CMK (cell line): Measurements from ENCODE around the gene ZNF701.
"Not testable (repeated sequence)": the region's sequence is repeated elsewhere in the genome, so short reads cannot be mapped to it uniquely, and the experiment has no call there.

Source experiments
- DNase-seq: peaks from one replicate; pipeline ENCODE4 v3.0.0-alpha.2; 2010; ENCODE audit warnings: low read depth

Gene ZNF701

DNA sequence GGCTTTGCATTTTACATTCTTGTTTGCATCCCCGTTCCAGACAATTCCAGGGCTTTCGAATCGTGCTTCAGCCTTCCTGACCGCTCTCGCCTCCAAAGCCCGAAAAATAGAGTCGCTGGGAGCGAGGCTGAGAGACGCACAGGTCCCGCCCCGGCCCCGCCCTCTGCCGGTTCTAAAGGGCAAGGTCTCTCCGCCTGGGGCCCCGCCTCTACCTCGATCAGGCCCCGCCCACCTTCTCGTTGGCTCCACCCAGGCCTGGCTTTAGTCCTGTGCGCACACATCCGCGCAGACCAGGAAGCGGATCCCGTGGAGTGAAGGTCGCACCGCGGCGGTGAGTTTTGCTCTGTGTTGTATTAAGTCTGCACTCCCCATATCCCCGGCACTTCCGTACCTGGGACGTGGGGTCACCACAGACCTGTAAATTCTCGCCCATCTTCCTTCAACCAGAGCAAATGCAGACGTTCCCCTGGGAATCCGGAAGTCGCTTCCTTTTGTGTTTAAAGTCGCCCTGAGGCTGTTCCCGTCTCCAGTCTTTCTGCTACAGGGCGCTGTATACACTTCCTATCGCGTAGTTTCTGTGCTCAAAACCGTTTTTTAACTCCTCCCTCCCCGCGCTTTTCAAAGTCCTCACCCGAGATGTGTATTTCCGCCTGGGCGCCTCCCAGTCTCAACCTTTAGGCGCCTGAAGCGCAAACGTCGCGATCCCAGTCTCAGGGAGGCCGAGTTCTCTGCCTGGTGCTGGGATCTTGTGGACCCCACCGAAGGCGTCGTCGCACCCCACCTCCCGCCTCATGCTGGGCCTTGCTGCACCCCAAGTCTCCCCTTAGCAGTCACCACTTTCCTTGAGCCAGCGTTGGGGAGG is at the start of gene ZNF701:
TSS of gene ZNF701 (plus strand) at position 288 of the 862 bp plus-strand sequence. CDS start 3,861 bp downstream, outside the sequence.
- peak; percentile 88 for DNase-seq

DNA sequence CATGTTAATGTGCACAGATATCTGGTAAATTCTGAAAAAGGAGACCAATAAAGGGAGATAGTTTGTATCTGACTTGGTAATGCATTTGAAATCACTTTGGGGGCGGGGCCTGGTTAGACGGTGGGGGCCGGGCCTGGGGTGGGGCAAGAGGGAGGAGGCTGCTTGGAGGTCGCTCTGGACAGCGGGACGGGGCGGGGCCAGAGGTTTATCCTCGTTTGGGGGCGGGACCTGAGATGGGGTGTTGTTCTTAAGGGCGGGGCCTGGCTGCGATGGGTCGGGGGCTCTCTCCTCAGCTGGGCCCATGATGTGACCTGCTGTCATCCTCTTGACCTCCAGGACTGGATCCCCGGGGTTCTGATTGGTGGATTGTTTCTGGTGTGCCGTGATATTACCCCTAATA is 47.5 kb upstream of the ZNF701 start:
- DNase-seq, result no peak

GRCh38 chr19:52524086-52524485 is 46.0 kb upstream of the ZNF701 start:
- no peak for DNase-seq

- peak; percentile 95 for DNase-seq
Observed at GRCh38 chr19:52527134-52527955, 42.7 kb upstream of the ZNF701 start, which contains the start of gene ZNF808. ZNF808 (plus strand) TSS chr19:52527668; CDS start chr19:52543285, 15,617 bp downstream.

- DNase-seq, result peak; percentile 15
Observed at GRCh38 chr19:52527956-52528351, 42.1 kb upstream of the ZNF701 start.

DNA sequence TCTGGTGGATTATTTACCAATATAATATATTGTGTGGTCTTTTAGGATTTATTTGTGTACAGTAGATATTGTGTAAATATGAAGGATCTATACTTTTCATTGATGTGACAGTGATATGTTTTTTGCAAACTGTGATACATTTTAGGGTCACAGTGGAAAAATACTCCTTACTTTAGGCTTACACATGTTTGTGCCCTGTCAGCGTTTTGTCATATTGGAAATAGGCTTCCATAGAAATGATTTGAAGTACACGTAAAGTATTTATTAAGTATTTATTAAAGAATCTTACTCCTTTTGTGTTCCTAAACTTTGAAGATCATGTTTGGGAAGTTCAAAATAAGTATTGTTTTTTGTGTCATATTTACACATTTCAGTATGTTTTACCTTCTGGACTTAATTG is 37.6 kb upstream of the ZNF701 start:
- no peak for DNase-seq

GRCh38 chr19:52533901-52534300 is 36.2 kb upstream of the ZNF701 start:
- DNase-seq, result no peak

GRCh38 chr19:52535385-52535770 is 34.7 kb upstream of the ZNF701 start:
- DNase-seq, result not testable (repeated sequence)

DNA sequence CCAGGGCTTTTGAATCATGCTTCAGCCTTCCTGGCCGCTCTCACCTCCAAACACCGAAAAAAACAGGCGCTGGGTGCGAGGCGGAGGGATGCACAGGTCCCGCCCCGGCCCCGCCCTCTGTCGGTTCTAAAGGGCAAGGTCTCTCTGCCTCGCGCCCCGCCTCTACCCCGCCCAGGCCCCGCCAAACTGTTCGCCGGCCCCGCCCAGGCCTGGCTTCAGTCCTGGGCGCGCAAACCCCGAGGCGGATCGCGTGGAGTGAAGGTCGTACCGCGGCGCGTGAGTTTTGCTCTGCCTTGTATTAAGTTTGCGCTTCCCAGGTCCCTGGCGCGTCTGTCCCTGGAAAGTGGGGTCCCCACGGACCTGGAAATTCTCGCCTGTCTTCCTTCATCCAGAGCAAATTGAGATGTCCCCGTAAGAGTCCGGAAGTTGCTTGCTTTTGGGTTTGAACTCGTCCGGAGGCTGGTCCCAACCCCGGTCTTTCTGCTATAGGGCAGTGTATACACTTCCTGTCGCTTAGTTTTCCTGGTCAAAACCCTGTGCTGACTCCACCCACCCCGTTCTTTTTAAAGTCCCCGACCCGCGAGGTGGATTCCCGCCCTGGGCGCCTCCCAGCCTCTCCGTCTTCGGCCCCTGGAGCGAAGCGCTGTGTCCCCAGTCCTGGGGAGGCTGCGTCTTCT is 34.2 kb upstream of the ZNF701 start:
- no peak for DNase-seq

- DNase-seq, result no peak
Observed at GRCh38 chr19:52536448-52536800, 33.7 kb upstream of the ZNF701 start.

DNA sequence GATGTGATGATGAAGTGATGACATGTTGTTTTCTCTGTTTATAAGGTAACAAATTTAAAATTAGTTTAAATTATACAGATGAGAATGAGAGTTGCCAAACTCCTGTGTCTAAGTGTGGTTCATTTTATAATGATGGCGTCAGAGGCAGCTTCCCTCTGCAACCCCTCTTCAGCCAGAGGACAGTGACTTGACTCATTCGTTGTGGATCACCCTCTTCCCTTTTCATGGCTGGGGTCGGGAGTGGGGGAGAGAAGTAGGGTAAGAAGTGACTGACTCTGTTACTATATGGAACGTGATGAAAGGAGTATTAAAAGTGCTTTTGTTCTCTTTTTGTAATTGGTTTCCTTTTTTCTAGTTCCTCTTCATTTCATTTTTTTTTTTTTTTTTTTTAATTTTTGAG is 31.3 kb upstream of the ZNF701 start:
- not testable (repeated sequence) for DNase-seq

DNA sequence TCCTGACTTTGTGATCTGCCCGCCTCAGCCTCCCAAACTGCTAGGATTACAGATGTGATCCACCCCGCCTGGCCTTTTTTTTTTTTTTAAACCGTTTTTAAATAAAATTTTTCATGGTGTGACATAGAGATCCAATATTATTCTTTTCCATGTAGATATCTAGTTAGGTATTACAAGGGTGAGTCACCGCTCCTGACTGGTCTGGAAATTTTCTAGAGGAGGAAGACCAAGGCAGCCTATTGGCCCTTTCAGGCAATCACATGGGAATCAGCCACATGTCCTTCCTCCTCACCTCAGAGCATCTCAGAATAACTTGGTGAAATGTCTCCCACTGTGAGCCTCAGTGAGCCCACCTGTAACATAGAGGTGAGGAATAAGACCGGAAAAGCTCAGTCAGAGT is 28.9 kb upstream of the ZNF701 start:
- DNase-seq, result not testable (repeated sequence)

- no peak for DNase-seq
Observed at GRCh38 chr19:52541608-52542007, 28.5 kb upstream of the ZNF701 start.

DNA sequence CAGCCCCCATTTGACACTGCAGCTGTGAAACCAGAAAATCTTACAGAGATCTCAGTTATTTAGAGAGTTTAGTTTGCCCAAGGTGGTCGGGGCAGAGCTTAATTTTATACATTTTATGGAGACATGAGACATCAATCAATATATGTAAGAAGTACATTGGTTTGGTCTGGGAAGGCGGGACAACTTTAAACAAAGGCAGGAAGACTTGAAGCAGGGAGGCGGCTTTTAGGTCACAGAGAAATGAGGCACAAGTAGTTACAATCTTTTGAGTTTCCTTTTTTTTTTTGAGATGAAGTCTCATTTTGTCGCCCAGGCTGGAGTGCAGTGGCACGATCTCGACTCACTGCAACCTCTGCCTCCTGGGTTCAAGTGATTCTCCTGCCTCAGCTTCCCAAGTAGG is 27.5 kb upstream of the ZNF701 start:
- not testable (repeated sequence) for DNase-seq

DNA sequence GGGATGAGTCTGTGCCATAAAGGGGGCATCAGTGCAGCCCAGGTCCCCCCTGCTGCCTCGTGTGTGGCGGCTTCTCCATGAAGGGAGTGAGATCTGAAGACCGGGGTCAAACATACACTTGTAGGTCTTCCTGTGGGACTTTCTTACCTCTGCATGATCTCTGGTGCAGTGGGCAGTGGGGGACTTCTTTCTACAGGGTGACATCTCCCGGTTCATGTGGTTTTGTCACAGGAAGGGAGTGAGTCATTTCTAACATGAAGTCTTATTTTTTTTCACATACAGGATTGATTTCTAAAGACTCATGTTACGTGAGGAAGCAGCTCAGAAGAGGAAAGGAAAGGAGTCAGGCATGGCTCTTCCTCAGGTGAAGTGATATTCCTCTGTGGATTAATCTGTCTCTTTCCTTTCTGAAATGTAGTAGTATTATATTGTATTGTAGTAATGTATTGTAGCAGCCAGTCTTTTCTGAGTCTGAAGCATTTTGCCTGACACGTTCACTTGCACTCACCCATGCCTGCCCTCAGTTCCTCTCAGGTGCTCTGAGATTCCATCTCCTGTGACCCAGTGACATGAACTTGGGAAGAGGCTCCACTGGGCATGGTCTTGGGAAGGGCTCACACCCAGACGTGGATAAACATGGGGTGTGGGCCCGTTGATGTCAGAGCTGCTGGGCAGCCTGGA is 27.0 kb upstream of the ZNF701 start:
- no peak for DNase-seq

DNA sequence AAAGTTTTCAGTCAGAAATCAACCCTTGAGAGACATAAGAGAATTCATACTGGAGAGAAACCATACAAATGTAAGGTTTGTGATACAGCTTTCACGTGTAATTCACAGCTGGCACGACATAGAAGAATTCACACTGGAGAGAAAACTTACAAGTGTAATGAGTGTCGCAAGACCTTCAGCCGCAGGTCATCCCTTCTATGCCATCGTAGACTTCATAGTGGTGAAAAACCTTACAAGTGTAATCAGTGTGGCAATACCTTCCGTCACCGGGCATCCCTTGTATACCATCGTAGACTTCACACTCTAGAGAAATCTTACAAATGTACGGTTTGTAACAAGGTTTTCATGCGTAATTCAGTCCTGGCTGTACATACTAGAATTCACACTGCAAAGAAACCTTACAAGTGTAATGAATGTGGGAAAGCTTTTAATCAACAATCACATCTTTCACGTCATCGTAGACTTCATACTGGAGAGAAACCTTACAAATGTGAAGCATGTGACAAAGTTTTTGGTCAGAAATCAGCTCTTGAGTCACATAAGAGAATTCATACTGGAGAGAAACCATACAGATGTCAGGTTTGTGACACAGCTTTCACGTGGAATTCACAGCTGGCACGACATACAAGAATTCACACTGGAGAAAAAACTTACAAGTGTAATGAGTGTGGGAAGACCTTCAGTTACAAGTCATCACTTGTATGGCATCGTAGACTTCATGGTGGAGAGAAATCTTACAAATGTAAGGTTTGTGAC is 15.7 kb upstream of the ZNF701 start:
- DNase-seq, result no peak

DNA sequence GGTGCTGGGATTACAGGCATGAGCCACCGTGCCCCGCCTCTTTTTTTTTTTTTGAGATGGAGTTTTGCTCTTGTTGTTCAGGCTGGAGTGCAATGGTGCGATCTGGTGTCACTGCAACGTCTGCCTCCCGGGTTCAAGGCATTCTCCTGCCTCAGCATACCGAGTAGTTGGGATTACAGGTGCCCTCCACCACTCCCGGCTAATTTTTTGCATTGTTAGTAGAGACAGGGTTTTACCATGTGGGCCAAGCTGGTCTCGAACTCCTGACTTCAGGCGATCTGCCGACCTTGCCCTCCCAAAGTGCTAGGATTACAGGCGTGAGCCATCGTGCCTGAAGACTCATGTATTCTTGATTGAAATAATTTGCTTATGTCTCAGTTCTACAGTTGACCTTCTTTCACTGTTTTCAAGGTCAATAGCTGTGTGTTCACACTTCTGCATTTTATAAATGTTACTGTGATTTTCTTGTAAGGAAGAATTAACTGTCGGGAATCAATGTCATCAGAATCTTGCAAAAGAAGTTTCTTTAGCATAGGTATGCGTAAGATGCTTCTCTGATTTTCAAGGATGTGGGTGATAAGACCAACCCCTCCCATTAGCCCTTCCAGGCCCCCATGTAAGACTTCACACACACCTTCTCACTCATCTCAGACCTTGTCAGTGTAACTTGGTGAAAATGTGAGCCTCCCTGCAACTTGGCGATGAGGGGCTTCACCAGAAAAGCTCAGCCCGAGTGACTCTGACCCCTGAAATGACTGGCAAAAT is 12.7 kb upstream of the ZNF701 start:
- no peak for DNase-seq

GRCh38 chr19:52558732-52559445 is 11.2 kb upstream of the ZNF701 start:
- not testable (repeated sequence) for DNase-seq

DNA sequence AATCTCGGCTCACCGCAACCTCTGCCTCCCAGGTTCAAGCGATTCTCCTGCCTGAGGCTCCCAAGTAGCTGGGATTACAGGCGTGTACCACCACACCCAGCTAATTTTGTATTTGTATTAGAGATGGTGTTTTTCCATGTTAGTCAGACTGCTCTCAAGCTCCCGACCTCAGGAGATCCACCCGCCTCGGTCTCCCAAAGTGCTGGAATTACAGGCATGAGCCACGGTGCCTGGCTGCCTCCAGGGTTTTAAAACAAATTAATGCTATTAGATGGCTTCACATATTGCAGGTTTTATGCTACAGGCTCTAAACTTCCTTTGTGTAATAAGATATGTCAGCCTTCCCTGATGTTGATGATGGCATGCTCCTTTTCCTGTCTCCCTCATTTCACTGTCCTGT is 8.5 kb upstream of the ZNF701 start:
- DNase-seq, result not testable (repeated sequence)

- no peak for DNase-seq
Observed at GRCh38 chr19:52566121-52566520, 4.0 kb upstream of the ZNF701 start.
